GM10266 (cell line): ENCODE results near the gene KANSL1.
"Not testable (repeated sequence)": the region's sequence is repeated elsewhere in the genome, so short reads cannot be mapped to it uniquely, and the experiment has no call there.

Experiments used
- DNase-seq: peaks from one replicate; pipeline ENCODE4 v3.0.0; 2012; ENCODE audit errors: extremely low spot score
- CTCF ChIP-seq: IDR thresholded peaks from 2 replicates; pipeline ENCODE4 v1.5.1; 2012; ENCODE audit warnings: mild to moderate bottlenecking, low read depth; ENCODE audit not compliant: control insufficient read depth, insufficient read depth; ENCODE audit errors: missing control alignments

The KANSL1 gene

GRCh38 chr17:46190763-46191162, 2.5 kb downstream of the KANSL1 start:
- no peak for DNase-seq
- TF ChIP-seq CTCF: no peak

GRCh38 chr17:46186827-46187235, 6.4 kb downstream of the KANSL1 start:
- peak; percentile 44 for DNase-seq
- peak; percentile 47 for TF ChIP-seq CTCF

GRCh38 chr17:46184696-46185095, 8.5 kb downstream of the KANSL1 start:
- TF ChIP-seq CTCF: no peak
- DNase-seq: no peak

GRCh38 chr17:46183383-46183782, 9.8 kb downstream of the KANSL1 start:
- not testable (repeated sequence) for DNase-seq

- no peak for TF ChIP-seq CTCF
- no peak for DNase-seq
These were observed 10.3 kb downstream of the KANSL1 start for GRCh38 chr17:46182961-46183360.

GRCh38 chr17:46181940-46182339, 11.3 kb downstream of the KANSL1 start:
- no peak for DNase-seq
- TF ChIP-seq CTCF: no peak

GRCh38 chr17:46181316-46181715, 11.9 kb downstream of the KANSL1 start:
- DNase-seq: not testable (repeated sequence)

GRCh38 chr17:46180892-46181274, 12.3 kb downstream of the KANSL1 start:
- no peak for DNase-seq
- no peak for TF ChIP-seq CTCF

- not testable (repeated sequence) for DNase-seq
These were observed 12.9 kb downstream of the KANSL1 start for GRCh38 chr17:46180185-46180891.
